ENCODE data around the gene F2RL1. TPM values are rescaled to one million over a fixed set of nuclear protein-coding genes. Genes with fewer than 3 reads are reported as not detected.
"Not testable (repeated sequence)": the region's sequence is repeated elsewhere in the genome, so short reads cannot be mapped to it uniquely, and the experiment has no call there.

F2RL1 gene
- total and polyA plus RNA-seq, 7 donors, result 0.04 to 0.17 (median 0.08) TPM

DNA sequence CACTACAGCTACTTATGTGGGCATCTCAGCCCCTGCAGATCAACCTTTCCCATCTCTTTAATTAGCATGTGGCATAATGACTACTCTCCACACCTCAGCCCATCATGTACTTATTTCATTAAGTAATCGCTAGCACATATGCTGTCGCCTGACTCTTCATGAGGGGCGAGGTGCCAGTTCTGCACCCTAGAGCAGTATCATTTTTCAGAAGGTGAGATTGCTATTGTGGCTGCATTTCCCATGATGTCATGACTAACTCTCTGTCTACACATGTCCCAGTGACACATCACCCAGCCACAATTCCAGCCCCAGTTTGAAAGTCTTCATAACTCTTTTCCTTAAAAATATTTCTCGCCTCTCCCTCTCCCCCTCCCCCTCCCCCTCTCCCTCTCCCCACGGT, 7.6 kb upstream of the F2RL1 start:
- Histone ChIP-seq H3K4me1 (no peaks in the 10 kb centered on the region), H3K36me3 (ENCODE audit: insufficient read depth in 1 of 2, low read depth in 1 of 2) (no peaks in the 10 kb centered on the region), H3K27ac (no peak overlapping the region), H3K4me3 (no peak overlapping the region), H3K9me3 (no peaks in the 10 kb centered on the region), H3K27me3 (ENCODE audit: insufficient read depth in 3 of 3, low read length in 2 of 3) (no peaks in the 10 kb centered on the region)
- TF ChIP-seq, protein P1, sequence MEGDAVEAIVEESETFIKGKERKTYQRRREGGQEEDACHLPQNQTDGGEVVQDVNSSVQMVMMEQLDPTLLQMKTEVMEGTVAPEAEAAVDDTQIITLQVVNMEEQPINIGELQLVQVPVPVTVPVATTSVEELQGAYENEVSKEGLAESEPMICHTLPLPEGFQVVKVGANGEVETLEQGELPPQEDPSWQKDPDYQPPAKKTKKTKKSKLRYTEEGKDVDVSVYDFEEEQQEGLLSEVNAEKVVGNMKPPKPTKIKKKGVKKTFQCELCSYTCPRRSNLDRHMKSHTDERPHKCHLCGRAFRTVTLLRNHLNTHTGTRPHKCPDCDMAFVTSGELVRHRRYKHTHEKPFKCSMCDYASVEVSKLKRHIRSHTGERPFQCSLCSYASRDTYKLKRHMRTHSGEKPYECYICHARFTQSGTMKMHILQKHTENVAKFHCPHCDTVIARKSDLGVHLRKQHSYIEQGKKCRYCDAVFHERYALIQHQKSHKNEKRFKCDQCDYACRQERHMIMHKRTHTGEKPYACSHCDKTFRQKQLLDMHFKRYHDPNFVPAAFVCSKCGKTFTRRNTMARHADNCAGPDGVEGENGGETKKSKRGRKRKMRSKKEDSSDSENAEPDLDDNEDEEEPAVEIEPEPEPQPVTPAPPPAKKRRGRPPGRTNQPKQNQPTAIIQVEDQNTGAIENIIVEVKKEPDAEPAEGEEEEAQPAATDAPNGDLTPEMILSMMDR (IDR thresholded peaks at IDR 0.05), result no peak
- 91 to 98% (median 97%) methylated on average over 5 of the region's 5 CpGs for WGBS, 3 donors
- ATAC-seq, result no peak
- DNase-seq, result no peak
- intact Hi-C loops (cut with DNase I), result no loop called here

DNA sequence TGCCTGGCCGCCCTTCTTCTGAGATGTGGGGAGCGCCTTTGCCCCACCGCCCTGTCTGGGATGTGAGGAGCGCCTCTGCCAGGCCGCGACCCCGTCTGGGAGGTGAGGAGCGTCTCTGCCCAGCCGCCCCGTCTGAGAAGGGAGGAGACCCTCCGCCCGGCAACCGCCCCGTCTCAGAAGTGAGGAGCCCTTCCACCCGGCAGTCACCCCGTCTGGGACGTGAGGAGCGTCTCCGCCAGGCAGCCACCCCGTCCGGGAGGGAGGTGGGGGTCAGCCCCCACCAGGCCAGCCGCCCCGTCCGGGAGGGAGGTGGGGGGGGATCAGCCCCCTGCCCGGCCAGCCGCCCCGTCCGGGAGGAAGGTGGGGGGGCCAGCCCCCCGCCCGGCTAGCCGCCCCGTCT, 6.6 kb upstream of the F2RL1 start:
- ATAC-seq; DNase-seq; H3K36me3 ChIP-seq (ENCODE audit: insufficient read depth in 1 of 2, low read depth in 1 of 2); H3K9me3 ChIP-seq; H3K27ac ChIP-seq; H3K4me3 ChIP-seq; intact Hi-C loops (cut with DNase I); H3K4me1 ChIP-seq; H3K27me3 ChIP-seq (ENCODE audit: insufficient read depth in 3 of 3, low read length in 2 of 3): not testable (repeated sequence)
- WGBS, 3 donors, result 97% methylated on average over 15 to 32 of the region's 32 CpGs

DNA sequence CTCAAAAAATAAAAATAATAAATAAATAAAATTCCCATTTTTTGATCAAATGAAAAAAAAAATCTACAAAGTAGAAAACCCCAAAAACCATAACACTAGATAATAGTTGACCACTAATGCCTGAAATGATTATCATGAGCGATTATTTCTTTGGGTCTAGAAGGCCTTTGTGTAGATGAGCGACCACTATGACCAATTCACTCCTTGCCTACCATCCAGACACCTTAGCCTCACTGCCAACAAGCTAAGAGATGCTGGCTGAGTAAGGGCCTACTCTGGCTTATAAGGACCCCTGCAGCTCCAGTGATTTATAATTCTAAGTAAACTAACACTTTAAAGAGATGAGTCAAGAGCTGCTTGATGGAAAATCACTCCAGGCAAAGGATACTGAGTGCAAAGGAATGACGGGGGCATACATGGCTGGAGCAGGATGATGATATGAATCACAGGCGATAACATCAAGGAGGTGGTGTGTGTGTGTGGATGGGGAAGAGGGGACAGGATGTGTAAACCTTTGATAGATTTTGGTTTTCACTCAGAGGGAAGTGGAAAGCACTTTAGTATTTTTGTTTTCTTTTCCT, 4.8 kb upstream of the F2RL1 start:
- Histone ChIP-seq H3K36me3 (ENCODE audit: insufficient read depth in 1 of 2, low read depth in 1 of 2) (no peaks in the 10 kb centered on the region), H3K27me3 (ENCODE audit: insufficient read depth in 3 of 3, low read length in 2 of 3) (peaks cover 0 to 17% (median 4%) of the 10 kb centered on the region in 3 donors), H3K4me3 (no peak overlapping the region), H3K27ac (no peak overlapping the region), H3K4me1 (no peaks in the 10 kb centered on the region), H3K9me3 (no peaks in the 10 kb centered on the region)
- intact Hi-C loops (cut with DNase I), result no loop called here
- ATAC-seq (no peak), DNase-seq (no peak)
- WGBS, 3 donors, result 89 to 92% (median 90%) methylated on average over 4 of the region's 4 CpGs
- TF ChIP-seq, protein P1 (IDR thresholded peaks at IDR 0.05), result no peak

DNA sequence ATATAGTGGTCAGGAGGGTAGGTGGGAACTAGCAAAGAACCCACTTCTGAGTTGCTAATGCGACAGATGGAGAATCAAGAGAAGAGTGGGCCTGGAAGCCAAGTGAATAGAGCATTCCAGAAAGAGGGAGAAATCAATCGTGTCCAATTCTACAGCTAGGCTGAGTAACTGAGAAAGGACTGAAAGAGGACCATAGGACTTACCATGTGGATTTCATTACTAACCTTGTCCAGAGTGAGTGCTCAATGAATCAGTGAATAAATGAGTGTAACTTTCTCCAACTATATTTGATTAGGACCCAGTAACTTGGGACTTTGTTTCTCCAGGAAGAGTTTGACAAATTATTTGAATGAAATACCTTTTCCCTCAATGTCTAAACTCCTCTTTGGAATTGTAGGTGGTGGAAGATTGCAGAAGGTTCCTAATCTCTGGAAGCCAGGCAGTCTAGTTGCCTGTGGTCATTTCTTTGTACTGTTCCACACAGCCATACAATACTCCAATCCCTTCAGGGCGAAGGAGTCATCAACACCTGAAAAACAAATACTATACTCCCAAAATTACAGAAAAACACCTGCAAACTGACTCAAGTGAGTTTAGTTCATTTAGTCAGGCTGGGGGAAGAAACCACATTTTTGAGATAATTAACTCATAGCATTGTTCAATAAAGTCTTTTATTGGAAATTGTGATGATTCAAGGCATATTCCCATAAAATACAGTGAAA, 2.6 kb upstream of the F2RL1 start:
- Histone ChIP-seq H3K4me3 (no peak overlapping the region), H3K27ac (no peak overlapping the region), H3K9me3 (no peaks in the 10 kb centered on the region), H3K27me3 (ENCODE audit: insufficient read depth in 3 of 3, low read length in 2 of 3) (peaks cover 0 to 32% (median 11%) of the 10 kb centered on the region in 3 donors), H3K36me3 (ENCODE audit: insufficient read depth in 1 of 2, low read depth in 1 of 2) (no peaks in the 10 kb centered on the region), H3K4me1 (no peaks in the 10 kb centered on the region)
- no peak for DNase-seq
- TF ChIP-seq, protein P1 (IDR thresholded peaks at IDR 0.05), result no peak
- intact Hi-C loops (cut with DNase I), result no loop called here
- ATAC-seq, result no peak
- WGBS, 3 donors, result 75 to 82% (median 80%) methylated on average over 3 of the region's 3 CpGs

DNA sequence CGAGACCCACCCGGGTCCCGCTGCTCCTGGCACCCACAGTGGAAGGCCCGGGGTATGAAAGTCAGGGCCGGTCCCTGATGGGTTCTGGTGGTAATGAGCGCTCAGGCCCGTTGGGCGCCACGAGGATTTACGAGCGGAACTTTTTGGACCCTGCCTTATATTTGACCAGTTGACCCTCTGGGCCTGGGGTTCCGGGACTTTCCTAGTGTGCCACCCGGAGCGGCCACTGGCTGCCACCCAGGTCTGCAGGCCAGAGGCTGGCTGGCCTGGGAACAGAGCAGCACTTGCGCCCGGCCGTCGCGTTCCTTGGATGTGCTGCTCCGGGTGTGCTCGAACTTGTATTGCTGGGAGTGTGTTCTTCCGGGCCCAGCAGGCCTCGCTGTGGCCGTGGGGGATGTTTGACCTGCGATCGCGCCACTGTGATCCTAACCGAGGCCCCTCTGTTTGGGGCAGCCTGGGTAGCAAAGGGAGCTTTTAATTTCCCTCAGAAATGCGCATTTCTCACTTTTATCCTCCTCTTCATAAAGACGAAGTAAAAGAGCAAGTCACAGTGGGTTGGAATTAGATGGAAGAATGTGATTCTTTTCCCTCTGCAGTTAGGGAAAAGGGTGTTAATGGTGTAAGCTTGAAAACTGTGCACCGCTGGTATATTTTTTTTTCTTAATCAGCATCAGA, 1.2 kb downstream of the F2RL1 start:
- Histone ChIP-seq H3K4me3 (peak overlapping the region; percentile 63), H3K27me3 (ENCODE audit: insufficient read depth in 3 of 3, low read length in 2 of 3) (peaks cover 0 to 35% (median 11%) of the 10 kb centered on the region in 3 donors), H3K27ac (no peak overlapping the region), H3K9me3 (no peaks in the 10 kb centered on the region), H3K4me1 (no peaks in the 10 kb centered on the region), H3K36me3 (ENCODE audit: insufficient read depth in 1 of 2, low read depth in 1 of 2) (no peaks in the 10 kb centered on the region)
- DNase-seq (no peak), ATAC-seq (peak in 1 of 4 donors; percentile 33)
- TF ChIP-seq, protein P1 (IDR thresholded peaks at IDR 0.05), result no peak
- intact Hi-C loops (cut with DNase I), result no loop called here
- 22 to 32% (median 25%) methylated on average over 31 of the region's 31 CpGs for WGBS, 3 donors
